ENCODE measurements around the gene UPK1A.
"Not testable (repeated sequence)": the region's sequence is repeated elsewhere in the genome, so short reads cannot be mapped to it uniquely, and the experiment has no call there.

Gene UPK1A

GRCh38 chr19:35675589-35676140, 9.3 kb downstream of the UPK1A start:
- DNase-seq (ENCODE audit: low read depth): no peak
- H3K4me3 ChIP-seq (ENCODE audit: low read depth, low read length): no peak overlapping the region
- TF ChIP-seq CTCF (IDR thresholded peaks at IDR 0.05; ENCODE audit: control insufficient read depth, extremely low read depth, insufficient read depth): no peak

- no peak for TF ChIP-seq CTCF (IDR thresholded peaks at IDR 0.05; ENCODE audit: control insufficient read depth, extremely low read depth, insufficient read depth)
- no peak for DNase-seq (ENCODE audit: low read depth)
- H3K4me3 ChIP-seq (ENCODE audit: low read depth, low read length): no peak overlapping the region
These were observed 23.5 kb downstream of the UPK1A start for GRCh38 chr19:35689836-35690235.

- not testable (repeated sequence) for DNase-seq (ENCODE audit: low read depth); H3K4me3 ChIP-seq (ENCODE audit: low read depth, low read length)
These were observed 24.8 kb downstream of the UPK1A start for GRCh38 chr19:35691106-35691505.

GRCh38 chr19:35692010-35692409, 25.7 kb downstream of the UPK1A start:
- H3K4me3 ChIP-seq (ENCODE audit: low read depth, low read length): no peak overlapping the region
- no peak for TF ChIP-seq CTCF (IDR thresholded peaks at IDR 0.05; ENCODE audit: control insufficient read depth, extremely low read depth, insufficient read depth)
- DNase-seq (ENCODE audit: low read depth): no peak

GRCh38 chr19:35693422-35693821, 27.1 kb downstream of the UPK1A start:
- no peak overlapping the region for H3K4me3 ChIP-seq (ENCODE audit: low read depth, low read length)
- no peak for DNase-seq (ENCODE audit: low read depth)
- no peak for TF ChIP-seq CTCF (IDR thresholded peaks at IDR 0.05; ENCODE audit: control insufficient read depth, extremely low read depth, insufficient read depth)

- peak; percentile 68 for DNase-seq (ENCODE audit: low read depth)
- H3K4me3 ChIP-seq (ENCODE audit: low read depth, low read length): no peak overlapping the region
- TF ChIP-seq CTCF (IDR thresholded peaks at IDR 0.05; ENCODE audit: control insufficient read depth, extremely low read depth, insufficient read depth): peak; percentile 99
These were observed 27.7 kb downstream of the UPK1A start for GRCh38 chr19:35693835-35694599.

GRCh38 chr19:35695895-35696422, 29.6 kb downstream of the UPK1A start:
- H3K4me3 ChIP-seq (ENCODE audit: low read depth, low read length): no peak overlapping the region
- DNase-seq (ENCODE audit: low read depth): no peak
- TF ChIP-seq CTCF (IDR thresholded peaks at IDR 0.05; ENCODE audit: control insufficient read depth, extremely low read depth, insufficient read depth): no peak
